Activated B cell treated with CpG ODN at 0.5 μM for 24 hours (primary cell): ENCODE results near the gene RACGAP1. TPM values are rescaled to one million over a fixed set of nuclear protein-coding genes. Genes with fewer than 3 reads are reported as not detected.

Source experiments
- ATAC-seq: fragments of 200-7000 bp; cut with Tn5 transposase; one replicate; pipeline ENCODE4 v1.10.0; 2021; ENCODE audit warnings: low read depth, mild to moderate bottlenecking, moderate library complexity
- CTCF ChIA-PET: fragments of 350-600 bp; sonication (Branson Sonifier 250); formaldehyde crosslinking; loops from one replicate; lab custom pipeline; 2021; ENCODE audit warnings: antibody characterized with exemption; lab: Charles Lee
- POLR2A ChIA-PET: fragments of 350-600 bp; sonication (Branson Sonifier 250); formaldehyde crosslinking; loops from one replicate; lab custom pipeline; 2021; ENCODE audit warnings: antibody characterized with exemption; lab: Charles Lee
- DNase-seq: peaks from one replicate; pipeline ENCODE4 v3.0.0; 2022
- H3K27ac Mint-ChIP-seq: one replicate; pipeline ENCODE4 v1.8.0; 2020; ENCODE audit warnings: mixed read lengths
- H3K27me3 Mint-ChIP-seq: one replicate; pipeline ENCODE4 v1.8.0; 2021; ENCODE audit warnings: mixed read lengths
- H3K36me3 Mint-ChIP-seq: one replicate; pipeline ENCODE4 v1.8.0; 2021; ENCODE audit warnings: low read depth, mixed read lengths
- H3K4me1 Mint-ChIP-seq: one replicate; pipeline ENCODE4 v1.8.0; 2021; ENCODE audit warnings: mixed read lengths
- H3K4me3 Mint-ChIP-seq: one replicate; pipeline ENCODE4 v1.8.0; 2020; ENCODE audit warnings: mild to moderate bottlenecking, mixed read lengths
- H3K9me3 Mint-ChIP-seq: one replicate; pipeline ENCODE4 v1.8.0; 2020; ENCODE audit warnings: mixed read lengths
- intact Hi-C: fragments of 100-400 bp; cut with micrococcal nuclease; formaldehyde crosslinking; loops from one replicate; pipeline ENCODE4 v1.15.1; 2024
- total RNA-seq: library from RNA; stranded (reverse); gene quantifications from 2 replicates; pipeline ENCODE4 v1.2.3, GENCODE V29; 2022
- TF ChIP-seq, protein P1 (sequence below): fragments of 200-600 bp; IDR thresholded peaks from one replicate; pipeline ENCODE4 v1.8.0; 2022; ENCODE audit warnings: antibody characterized with exemption, mild to moderate bottlenecking

The RACGAP1 gene
- total RNA-seq, 1 donor from 2014 or later, result 12.6 TPM

DNA sequence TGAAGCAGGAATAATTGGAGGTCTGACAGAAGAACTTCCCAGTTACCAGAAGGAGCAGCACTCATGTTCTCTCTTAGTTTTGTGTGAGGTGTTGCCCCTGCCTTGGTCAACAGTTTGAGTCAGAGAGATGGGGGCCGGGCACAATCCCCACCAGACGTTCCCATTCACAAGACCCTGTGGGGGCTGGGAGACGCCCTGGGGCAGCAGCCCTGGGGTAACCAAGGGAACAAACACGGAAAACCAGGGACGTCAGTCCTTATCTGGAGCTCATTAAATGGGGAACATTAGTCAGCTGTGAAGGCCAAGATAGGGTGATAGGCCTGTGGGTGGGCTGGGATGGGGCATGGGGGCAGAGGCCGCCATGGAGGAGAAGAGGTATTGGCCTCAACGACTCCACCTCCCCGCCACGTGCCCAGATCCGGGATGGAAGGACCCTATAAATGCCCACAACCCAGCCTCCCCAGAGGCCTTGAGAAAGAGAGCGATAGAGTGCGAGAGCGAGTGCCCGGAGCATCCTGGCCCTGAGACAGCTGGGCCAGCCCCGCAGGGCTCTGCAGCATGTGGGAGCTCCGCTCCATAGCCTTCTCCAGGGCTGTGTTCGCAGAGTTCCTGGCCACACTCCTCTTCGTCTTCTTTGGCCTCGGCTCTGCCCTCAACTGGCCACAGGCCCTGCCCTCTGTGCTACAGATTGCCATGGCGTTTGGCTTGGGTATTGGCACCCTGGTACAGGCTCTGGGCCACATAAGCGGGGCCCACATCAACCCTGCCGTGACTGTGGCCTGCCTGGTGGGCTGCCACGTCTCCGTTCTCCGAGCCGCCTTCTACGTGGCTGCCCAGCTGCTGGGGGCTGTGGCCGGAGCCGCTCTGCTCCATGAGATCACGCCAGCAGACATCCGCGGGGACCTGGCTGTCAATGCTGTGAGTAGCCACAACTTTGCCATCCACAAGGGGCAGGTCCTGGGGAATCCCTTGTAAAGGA, 74.7 kb downstream of the RACGAP1 start, which contains the start of gene AQP2:
Gene AQP2, plus strand, starts transcription at position 465 of the 979 bp plus-strand sequence. Its CDS starts 94 bp downstream, at position 559.
- CTCF ChIA-PET, result no interaction called here
- DNase-seq (no peak), ATAC-seq (no peak)
- no peaks in the 10 kb centered on the region for H3K9me3 Mint-ChIP-seq
- intact Hi-C loops, result no loop called here
- no peak within 1 kb of the TSS for H3K4me3 Mint-ChIP-seq
- H3K27ac Mint-ChIP-seq, result no peak within 1 kb of the TSS
- no peaks in the 10 kb centered on the region for H3K36me3 Mint-ChIP-seq
- peaks cover 18% of the 10 kb centered on the region for H3K27me3 Mint-ChIP-seq
- peaks cover 2% of the 10 kb centered on the region for H3K4me1 Mint-ChIP-seq
- TF ChIP-seq, protein P1, sequence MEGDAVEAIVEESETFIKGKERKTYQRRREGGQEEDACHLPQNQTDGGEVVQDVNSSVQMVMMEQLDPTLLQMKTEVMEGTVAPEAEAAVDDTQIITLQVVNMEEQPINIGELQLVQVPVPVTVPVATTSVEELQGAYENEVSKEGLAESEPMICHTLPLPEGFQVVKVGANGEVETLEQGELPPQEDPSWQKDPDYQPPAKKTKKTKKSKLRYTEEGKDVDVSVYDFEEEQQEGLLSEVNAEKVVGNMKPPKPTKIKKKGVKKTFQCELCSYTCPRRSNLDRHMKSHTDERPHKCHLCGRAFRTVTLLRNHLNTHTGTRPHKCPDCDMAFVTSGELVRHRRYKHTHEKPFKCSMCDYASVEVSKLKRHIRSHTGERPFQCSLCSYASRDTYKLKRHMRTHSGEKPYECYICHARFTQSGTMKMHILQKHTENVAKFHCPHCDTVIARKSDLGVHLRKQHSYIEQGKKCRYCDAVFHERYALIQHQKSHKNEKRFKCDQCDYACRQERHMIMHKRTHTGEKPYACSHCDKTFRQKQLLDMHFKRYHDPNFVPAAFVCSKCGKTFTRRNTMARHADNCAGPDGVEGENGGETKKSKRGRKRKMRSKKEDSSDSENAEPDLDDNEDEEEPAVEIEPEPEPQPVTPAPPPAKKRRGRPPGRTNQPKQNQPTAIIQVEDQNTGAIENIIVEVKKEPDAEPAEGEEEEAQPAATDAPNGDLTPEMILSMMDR, result no peak
- POLR2A ChIA-PET, result no interaction called here

DNA sequence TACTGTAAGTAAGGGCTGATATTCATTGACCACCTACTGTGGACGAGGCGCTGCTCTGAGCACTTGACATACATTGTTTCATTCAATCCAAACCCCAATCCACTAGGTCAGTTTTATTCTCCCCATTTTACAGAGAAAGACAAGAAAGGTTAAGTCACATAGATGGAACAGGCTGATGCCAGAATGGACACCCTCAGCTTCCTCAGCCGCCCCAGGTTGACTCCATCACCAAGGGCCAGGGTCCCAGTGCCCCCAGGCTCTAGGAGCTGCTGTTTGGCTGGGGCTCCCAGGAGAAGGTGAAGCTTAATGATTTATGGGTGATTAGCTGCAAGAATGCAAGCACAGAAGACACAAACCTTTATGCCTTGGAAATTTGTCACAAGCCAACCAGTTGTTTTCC, 75.4 kb downstream of the RACGAP1 start:
- no peak overlapping the region for H3K4me3 Mint-ChIP-seq
- ChIA-PET CTCF (no interaction called here), POLR2A (no interaction called here)
- H3K36me3 Mint-ChIP-seq, result no peaks in the 10 kb centered on the region
- TF ChIP-seq, protein P1, result no peak
- H3K27me3 Mint-ChIP-seq, result peaks cover 19% of the 10 kb centered on the region
- H3K9me3 Mint-ChIP-seq, result no peaks in the 10 kb centered on the region
- DNase-seq (no peak), ATAC-seq (no peak)
- H3K4me1 Mint-ChIP-seq, result peaks cover 6% of the 10 kb centered on the region
- intact Hi-C loops, result no loop called here
- H3K27ac Mint-ChIP-seq, result no peak overlapping the region

DNA sequence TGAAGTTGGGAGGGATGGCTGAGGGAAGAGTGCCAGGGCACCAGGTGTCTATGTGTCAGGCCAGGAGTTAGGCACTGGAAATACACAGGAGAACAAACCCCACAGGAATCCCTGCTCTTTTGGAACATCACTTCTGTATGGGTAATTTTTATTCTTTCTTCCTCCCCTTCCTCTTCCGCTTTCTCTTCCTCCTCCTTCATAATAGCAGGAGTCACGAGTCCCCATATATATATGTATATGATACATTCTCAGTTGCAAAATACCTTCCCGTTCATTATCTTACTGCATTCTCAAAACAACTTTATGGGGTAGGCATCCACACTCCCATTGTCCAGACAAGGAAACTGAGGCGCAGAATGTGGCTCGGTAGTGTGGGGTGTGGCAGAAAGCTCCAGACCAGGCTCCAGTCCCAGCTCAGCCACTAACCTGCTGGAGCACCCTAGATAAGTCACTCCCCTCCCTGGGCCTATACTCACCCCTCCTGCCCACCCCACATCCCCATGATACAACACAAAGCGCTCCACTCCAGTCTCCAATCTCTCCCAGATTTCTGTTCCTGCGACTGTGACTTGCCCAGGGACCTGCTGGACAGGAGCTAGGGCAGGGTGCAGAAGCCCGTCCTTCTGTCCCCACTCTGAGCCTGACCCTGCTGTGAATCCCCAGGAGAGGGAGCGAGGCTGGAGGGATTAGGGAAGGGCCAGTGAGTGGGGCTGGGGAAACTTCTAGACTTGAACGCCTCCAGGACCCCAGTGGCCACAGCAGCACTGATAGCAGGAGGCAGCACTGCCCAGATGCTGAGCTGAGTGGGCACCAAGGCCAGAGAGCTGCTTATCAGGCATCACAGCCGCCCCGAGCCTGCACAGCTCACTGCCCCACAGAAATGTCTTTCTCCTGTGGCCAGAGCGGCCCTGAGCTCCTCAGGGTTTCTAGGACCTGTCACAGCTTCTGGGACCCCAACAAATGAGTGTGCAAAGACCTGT, 76.1 kb downstream of the RACGAP1 start:
- no peaks in the 10 kb centered on the region for H3K9me3 Mint-ChIP-seq
- no peaks in the 10 kb centered on the region for H3K36me3 Mint-ChIP-seq

DNA sequence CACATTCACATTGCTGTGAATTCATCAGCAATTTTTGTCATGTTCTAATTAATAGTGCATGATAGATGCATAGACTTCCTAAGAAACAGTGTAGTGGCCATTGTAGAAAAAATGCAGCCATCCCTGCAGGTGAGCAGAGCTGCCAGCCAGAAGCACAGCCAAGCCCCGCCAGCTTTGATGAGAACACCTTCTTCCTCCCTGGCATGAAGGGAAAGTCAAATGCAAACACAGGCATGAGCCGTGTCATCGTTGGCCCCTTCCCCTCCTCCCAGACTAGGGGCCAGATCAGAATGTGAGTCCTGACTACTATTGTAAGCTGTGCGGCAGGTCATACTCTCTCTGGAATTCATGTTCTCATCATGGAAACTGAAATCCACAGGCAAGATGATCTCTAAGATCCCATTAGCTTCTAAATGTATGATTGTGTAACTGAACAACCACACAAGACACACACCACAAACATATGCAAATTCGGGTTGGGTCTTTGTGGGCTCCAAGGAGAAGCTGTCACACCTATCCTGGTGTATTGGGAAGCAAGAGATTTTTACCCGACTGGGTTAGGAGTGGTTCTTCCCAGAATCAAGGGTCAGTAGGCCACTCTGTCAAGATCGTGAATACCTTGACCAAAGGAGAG, 77.6 kb downstream of the RACGAP1 start:
- TF ChIP-seq, protein P1, result no peak
- no peaks in the 10 kb centered on the region for H3K36me3 Mint-ChIP-seq
- POLR2A ChIA-PET, result no interaction called here
- H3K4me1 Mint-ChIP-seq, result peaks cover 6% of the 10 kb centered on the region
- DNase-seq, result no peak
- CTCF ChIA-PET, result no interaction called here
- intact Hi-C loops, result no loop called here
- H3K4me3 Mint-ChIP-seq, result no peak overlapping the region
- ATAC-seq, result no peak
- H3K27me3 Mint-ChIP-seq, result peaks cover 6% of the 10 kb centered on the region
- H3K27ac Mint-ChIP-seq, result no peak overlapping the region
- H3K9me3 Mint-ChIP-seq, result no peaks in the 10 kb centered on the region

More for the DNA sequence above, 76.1 kb downstream of the RACGAP1 start:
- no peak for DNase-seq
- H3K4me1 Mint-ChIP-seq, result peaks cover 6% of the 10 kb centered on the region
- no peak for ATAC-seq
- ChIA-PET POLR2A (no interaction called here), CTCF (no interaction called here)
- peaks cover 11% of the 10 kb centered on the region for H3K27me3 Mint-ChIP-seq
- no peak overlapping the region for H3K4me3 Mint-ChIP-seq
- TF ChIP-seq, protein P1, result no peak
- H3K27ac Mint-ChIP-seq, result no peak overlapping the region
- intact Hi-C loops, result no loop called here
